PC-9 (cell line): ENCODE measurements around the gene PRCD. TPM values are rescaled to one million over a fixed set of nuclear protein-coding genes. Genes with fewer than 3 reads are reported as not detected.

ENCODE experiments used
- BruUV-seq: library from RNA; stranded (reverse); fragments of 400-500 nt; replicated peaks from 2 replicates; lab custom pipeline; 2021; lab: Mats Ljungman, UMichigan
- CTCF ChIA-PET: fragments of 300-600 bp; sonication (Branson Sonifier 250); formaldehyde crosslinking; loops from one replicate; lab custom pipeline; 2022; ENCODE audit warnings: antibody characterized with exemption; lab: Charles Lee
- POLR2A ChIA-PET: fragments of 300-600 bp; sonication (Branson Sonifier 250); formaldehyde crosslinking; loops from one replicate; lab custom pipeline; 2022; ENCODE audit warnings: antibody characterized with exemption; ENCODE audit not compliant: unreplicated experiment; lab: Charles Lee
- DNase-seq, 2 experiments: peaks; one replicate each; pipeline versions ENCODE4 v3.0.0 to v3.0.0-alpha.2; 2015 to 2022; ENCODE audit warnings: mixed read lengths in 1 of 2
- H2AFZ ChIP-seq: fragments of 200-600 bp; sonication (generic); 2 replicates; pipeline ENCODE4 v1.8.1; 2017; ENCODE audit warnings: antibody characterized with exemption
- H3F3A ChIP-seq: fragments of 200-600 bp; sonication (generic); 2 replicates; pipeline ENCODE4 v1.8.1; 2017; ENCODE audit warnings: antibody characterized with exemption, mild to moderate bottlenecking, low read depth; ENCODE audit not compliant: insufficient read depth
- H3K27ac ChIP-seq: fragments of 200-600 bp; sonication (generic); 2 replicates; pipeline ENCODE4 v1.6.1; 2016; ENCODE audit warnings: mixed run types
- H3K27me3 ChIP-seq: fragments of 200-600 bp; sonication (generic); 2 replicates; pipeline ENCODE4 v1.6.1; 2016; ENCODE audit warnings: low read depth, mixed run types; ENCODE audit not compliant: insufficient read depth
- H3K36me3 ChIP-seq: fragments of 200-600 bp; sonication (generic); 2 replicates; pipeline ENCODE4 v1.6.1; 2016; ENCODE audit warnings: low read depth, mixed run types
- H3K4me1 ChIP-seq: fragments of 200-600 bp; sonication (generic); replicated peaks from 2 replicates; pipeline ENCODE4 v1.6.1; 2016; ENCODE audit warnings: mixed run types; ENCODE audit not compliant: insufficient read depth
- H3K4me2 ChIP-seq: fragments of 200-600 bp; sonication (generic); 2 replicates; pipeline ENCODE4 v1.6.1; 2017; ENCODE audit warnings: mixed run types
- H3K4me3 ChIP-seq: fragments of 200-600 bp; sonication (generic); 2 replicates; pipeline ENCODE4 v1.6.1; 2016; ENCODE audit warnings: mixed run types
- H3K79me2 ChIP-seq: fragments of 200-600 bp; sonication (generic); 2 replicates; pipeline ENCODE4 v1.6.1; 2017; ENCODE audit warnings: low read depth, mixed run types
- H3K9me2 ChIP-seq: fragments of 200-600 bp; sonication (generic); 2 replicates; pipeline ENCODE4 v1.8.1; 2017; ENCODE audit warnings: mild to moderate bottlenecking; ENCODE audit not compliant: insufficient read depth
- H3K9me3 ChIP-seq: fragments of 200-600 bp; sonication (generic); 2 replicates; pipeline ENCODE4 v1.8.1; 2016; ENCODE audit warnings: low read depth; ENCODE audit not compliant: insufficient read depth
- H4K20me1 ChIP-seq: fragments of 200-600 bp; sonication (generic); 2 replicates; pipeline ENCODE4 v1.8.1; 2017; ENCODE audit not compliant: insufficient read depth
- EZH2 ChIP-seq: fragments of 200-600 bp; sonication (generic); IDR thresholded peaks from 2 replicates; pipeline ENCODE4 v1.8.0; 2017; ENCODE audit warnings: antibody characterized with exemption, low read depth
- intact Hi-C: fragments of 100-400 bp; cut with micrococcal nuclease; formaldehyde crosslinking; loops from one replicate; pipeline ENCODE4 v1.10.0; 2022; ENCODE audit not compliant: unreplicated experiment
- total RNA-seq: library from RNA; stranded (reverse); gene quantifications from 2 replicates; pipeline ENCODE4 v1.2.3, GENCODE V29; 2021
- TF ChIP-seq, protein P1 (sequence below): fragments of 200-600 bp; sonication (generic); conservative IDR thresholded peaks from 2 replicates; pipeline ENCODE4 v1.6.1; 2017; ENCODE audit warnings: mixed run types, antibody characterized with exemption, mild to moderate bottlenecking, moderate library complexity

The PRCD gene
- total RNA-seq, 1 experiment from 2014 or later = 2.7 TPM

- Histone ChIP-seq H3K4me1 (peaks cover 16% of the 10 kb centered on the region), H3K27me3 (no peaks in the 10 kb centered on the region), H3F3A (peaks cover 8% of the 10 kb centered on the region; the same call in 1 of the 2 replicates), H3K9me3 (no peaks in the 10 kb centered on the region), H3K27ac (no peak overlapping the region), H2AFZ (no peak overlapping the region), H4K20me1 (no peaks in the 10 kb centered on the region), H3K4me2 (no peak overlapping the region), H3K36me3 (no peaks in the 10 kb centered on the region), H3K9me2 (no peaks in the 10 kb centered on the region), H3K79me2 (no peaks in the 10 kb centered on the region), H3K4me3 (no peak overlapping the region)
- POLR2A ChIA-PET = no interaction called here
- TF ChIP-seq, protein P1, sequence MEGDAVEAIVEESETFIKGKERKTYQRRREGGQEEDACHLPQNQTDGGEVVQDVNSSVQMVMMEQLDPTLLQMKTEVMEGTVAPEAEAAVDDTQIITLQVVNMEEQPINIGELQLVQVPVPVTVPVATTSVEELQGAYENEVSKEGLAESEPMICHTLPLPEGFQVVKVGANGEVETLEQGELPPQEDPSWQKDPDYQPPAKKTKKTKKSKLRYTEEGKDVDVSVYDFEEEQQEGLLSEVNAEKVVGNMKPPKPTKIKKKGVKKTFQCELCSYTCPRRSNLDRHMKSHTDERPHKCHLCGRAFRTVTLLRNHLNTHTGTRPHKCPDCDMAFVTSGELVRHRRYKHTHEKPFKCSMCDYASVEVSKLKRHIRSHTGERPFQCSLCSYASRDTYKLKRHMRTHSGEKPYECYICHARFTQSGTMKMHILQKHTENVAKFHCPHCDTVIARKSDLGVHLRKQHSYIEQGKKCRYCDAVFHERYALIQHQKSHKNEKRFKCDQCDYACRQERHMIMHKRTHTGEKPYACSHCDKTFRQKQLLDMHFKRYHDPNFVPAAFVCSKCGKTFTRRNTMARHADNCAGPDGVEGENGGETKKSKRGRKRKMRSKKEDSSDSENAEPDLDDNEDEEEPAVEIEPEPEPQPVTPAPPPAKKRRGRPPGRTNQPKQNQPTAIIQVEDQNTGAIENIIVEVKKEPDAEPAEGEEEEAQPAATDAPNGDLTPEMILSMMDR = no peak
- no peak for TF ChIP-seq EZH2
- intact Hi-C loops = no loop called here
- no TSS peak for BruUV-seq
- DNase-seq = no peak
- CTCF ChIA-PET = interaction anchor here (1.0 kb wide), 1 partner anchor 93 kb away, joined by 3 read pairs; no protein-coding TSS in a partner anchor
Measured at GRCh38 chr17:76538941-76539570, 788 bp upstream of the PRCD start.

DNA sequence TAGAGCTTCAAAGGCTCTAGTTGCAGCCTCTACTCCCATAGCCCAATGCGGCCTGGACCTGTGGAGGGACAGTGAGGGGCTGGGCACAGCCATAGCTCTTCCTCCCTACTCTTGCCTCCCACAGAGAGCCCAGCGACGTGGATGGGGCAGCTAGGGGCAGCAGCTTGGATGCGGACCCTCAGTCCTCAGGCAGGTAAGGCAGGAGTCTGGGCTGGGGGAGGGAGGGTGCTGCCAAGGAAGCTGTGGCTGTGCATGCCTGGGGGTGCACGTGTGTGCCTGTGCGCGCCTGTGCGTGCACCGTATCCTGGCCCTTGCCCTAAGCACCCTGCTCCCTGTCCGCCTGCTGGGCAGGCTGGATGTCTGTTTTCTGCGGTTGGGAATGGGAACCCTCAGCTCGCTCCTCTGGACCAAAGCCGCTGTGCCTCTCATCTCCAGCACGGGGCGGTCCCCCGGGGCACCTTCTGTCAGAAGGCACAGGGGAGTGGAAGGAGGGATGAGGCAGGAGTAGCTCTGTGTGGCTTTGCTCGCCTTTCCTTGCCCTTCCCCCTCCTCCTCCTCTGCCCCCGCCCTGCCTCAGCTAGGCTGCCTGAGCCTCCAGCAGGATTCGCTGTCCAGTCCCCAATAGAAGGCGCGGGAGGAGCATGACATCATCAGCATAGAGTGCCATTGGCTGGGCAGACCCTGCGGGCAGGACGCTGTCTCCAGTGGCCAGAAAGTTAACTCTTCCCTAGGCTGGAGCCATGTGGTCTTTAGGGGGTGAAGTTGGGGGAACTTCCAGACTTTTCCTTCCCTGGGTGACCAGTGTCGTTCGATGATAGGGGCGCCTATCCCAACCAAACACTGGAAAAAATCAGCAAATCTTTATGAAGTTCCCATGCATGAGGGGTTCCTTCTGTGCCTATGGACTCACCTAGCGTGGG lies 797 bp downstream of the PRCD start:
- Histone ChIP-seq H3K9me3 (no peaks in the 10 kb centered on the region), H3K27ac (no peak overlapping the region), H3F3A (no peaks in the 10 kb centered on the region; the same call in 1 of the 2 replicates), H2AFZ (peak overlapping the region; percentile 48; the same call in 1 of the 2 replicates), H4K20me1 (no peaks in the 10 kb centered on the region), H3K4me3 (peak overlapping the region; percentile 38; the same call in 1 of the 2 replicates), H3K36me3 (no peaks in the 10 kb centered on the region), H3K4me2 (peak overlapping the region; percentile 75), H3K4me1 (peaks cover 4% of the 10 kb centered on the region; the same call in 1 of the 2 replicates), H3K79me2 (no peaks in the 10 kb centered on the region), H3K27me3 (no peaks in the 10 kb centered on the region), H3K9me2 (no peaks in the 10 kb centered on the region)
- ChIA-PET POLR2A (interaction anchor here (0.6 kb wide), 2 partner anchors 9 to 19 kb away, joined by 4 to 8 read pairs; no protein-coding TSS in a partner anchor), CTCF (interaction anchor here (0.6 to 1.2 kb wide), 5 partner anchors 12 to 973 kb away, joined by 3 to 10 read pairs (median 4); no protein-coding TSS in a partner anchor)
- TSS peak; percentile 55 for BruUV-seq
- intact Hi-C loops = no loop called here
- no peak for TF ChIP-seq EZH2
- TF ChIP-seq, protein P1 = no peak
- DNase-seq = peak; percentile 83 to 89

DNA sequence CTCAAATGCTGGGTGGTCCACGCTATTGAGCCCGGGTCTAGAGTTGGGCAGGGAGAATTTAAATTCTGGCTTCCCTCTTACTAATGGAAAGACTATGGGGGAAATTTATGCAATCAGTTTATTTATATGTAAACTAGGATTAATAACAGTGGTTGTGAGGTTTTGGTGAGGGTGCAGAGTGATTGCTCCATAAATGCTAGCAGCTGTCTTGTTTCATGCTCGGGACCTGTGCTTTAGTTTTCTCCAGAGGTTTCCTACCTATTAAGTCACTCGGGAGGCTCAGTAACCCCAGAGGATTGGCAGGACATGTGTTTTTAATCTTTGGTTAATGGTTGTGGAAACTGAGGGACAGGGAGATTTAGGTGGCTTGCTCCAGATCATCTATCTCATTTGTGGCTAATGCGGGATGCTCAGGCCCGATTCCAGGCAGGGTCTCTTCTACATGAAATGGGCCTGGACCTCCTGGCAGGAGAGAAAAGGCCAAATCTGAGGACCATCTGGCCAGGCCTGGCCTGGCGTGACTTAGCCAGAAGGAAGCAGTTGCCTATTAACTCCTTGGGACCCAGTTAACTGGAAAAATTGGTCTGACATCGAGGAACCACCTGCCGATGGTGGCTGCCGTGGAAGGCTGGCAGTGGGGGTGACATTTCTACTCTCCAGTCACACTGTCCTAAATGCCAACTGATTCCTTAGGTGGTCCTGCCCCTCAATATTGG lies 2.1 kb downstream of the PRCD start:
- no peak overlapping the region for H3K4me2 ChIP-seq
- no peaks in the 10 kb centered on the region for H4K20me1 ChIP-seq
- intact Hi-C loops = no loop called here
- no peaks in the 10 kb centered on the region for H3K27me3 ChIP-seq
- ChIA-PET CTCF (no interaction called here), POLR2A (no interaction called here)
- TF ChIP-seq EZH2 = no peak
- TF ChIP-seq, protein P1 = no peak
- no peaks in the 10 kb centered on the region; the same call in 1 of the 2 replicates for H3F3A ChIP-seq
- H3K9me3 ChIP-seq = no peaks in the 10 kb centered on the region
- H3K36me3 ChIP-seq = no peaks in the 10 kb centered on the region
- BruUV-seq = no TSS peak
- H3K79me2 ChIP-seq = no peaks in the 10 kb centered on the region
- no peaks in the 10 kb centered on the region for H3K9me2 ChIP-seq
- H3K4me3 ChIP-seq = no peak overlapping the region
- DNase-seq = no peak
- no peak overlapping the region for H3K27ac ChIP-seq
- 0 out of 2 replicates have a peak, but pooled peaks cover 3% of the 10 kb centered on the region for H3K4me1 ChIP-seq
- H2AFZ ChIP-seq = no peak overlapping the region
